ENCODE results near the gene TPBGL.

DNA sequence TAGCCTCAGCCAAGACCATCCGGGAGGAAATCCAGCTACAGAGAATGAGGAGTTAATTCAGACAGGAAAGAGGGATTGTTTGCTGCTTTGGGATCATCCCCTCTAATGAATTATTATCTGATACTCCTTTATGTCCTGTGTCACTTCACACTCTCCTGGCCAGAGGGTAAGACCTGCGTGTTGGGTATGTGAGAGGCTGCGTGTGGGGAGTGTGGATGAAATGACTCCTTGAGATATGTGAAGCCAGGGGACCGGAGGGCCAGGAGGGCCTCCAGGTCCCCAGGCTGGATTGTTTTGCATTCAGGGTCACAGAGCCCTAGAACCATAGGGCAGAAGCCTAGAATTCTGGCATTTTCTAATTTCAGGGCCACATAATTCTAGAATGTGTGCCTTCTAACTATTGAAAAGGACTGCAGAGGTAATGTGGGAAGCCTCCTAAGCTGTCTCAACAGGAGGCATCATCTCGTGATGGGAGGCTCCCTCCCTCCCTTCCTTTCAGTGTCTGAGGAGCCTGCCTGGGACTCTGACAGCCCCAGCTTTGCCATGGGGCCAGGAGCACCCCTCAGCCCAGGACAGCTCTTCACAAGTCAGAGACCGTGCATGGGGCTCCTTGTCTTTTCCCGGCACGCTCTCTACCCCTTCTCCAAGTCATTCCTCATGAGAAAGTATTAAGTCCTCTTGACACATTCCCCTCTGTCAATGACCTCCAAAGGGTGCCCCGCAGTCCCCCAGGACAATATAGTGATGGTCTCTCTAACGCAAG is 3.7 kb downstream of the TPBGL start:
- TF ChIP-seq POLR2A (IDR thresholded peaks at IDR 0.05; ENCODE audit: low read depth, low read length) (no peak), POLR2AphosphoS5 (IDR thresholded peaks at IDR 0.05; ENCODE audit: low read depth, low read length) (no peak), TAF1 (IDR thresholded peaks at IDR 0.05; ENCODE audit: low read depth, low read length) (no peak), PAX5 (IDR thresholded peaks at IDR 0.05; ENCODE audit: insufficient read depth, low read length, severe bottlenecking) (no peak)
